Activated CD4-positive, alpha-beta memory T cell treated with anti-CD3 and anti-CD28 coated beads, Interleukin-2, amount 10 ng/mL, durations not matched to agents 7 days and 5 days (primary cell): ENCODE measurements around the gene CYP46A1. TPM values are rescaled to one million over a fixed set of nuclear protein-coding genes. Genes with fewer than 3 reads are reported as not detected.
"Not testable (repeated sequence)": the region's sequence is repeated elsewhere in the genome, so short reads cannot be mapped to it uniquely, and the experiment has no call there.

Experiments
- CTCF ChIA-PET: fragments of 350-600 bp; sonication (Branson Sonifier 250); formaldehyde crosslinking; loops from one replicate; lab custom pipeline; 2021; ENCODE audit warnings: antibody characterized with exemption, inconsistent platforms; lab: Charles Lee
- POLR2A ChIA-PET: fragments of 350-600 bp; sonication (Branson Sonifier 250); formaldehyde crosslinking; loops from one replicate; lab custom pipeline; 2021; ENCODE audit warnings: antibody characterized with exemption; lab: Charles Lee
- DNase-seq: peaks from one replicate; pipeline ENCODE4 v3.0.0-alpha.2; 2020
- H3K27ac Mint-ChIP-seq: one replicate; pipeline ENCODE4 v1.8.0; 2021; ENCODE audit warnings: mild to moderate bottlenecking, mixed read lengths
- H3K27me3 Mint-ChIP-seq: one replicate; pipeline ENCODE4 v1.8.0; 2021; ENCODE audit warnings: mixed read lengths
- H3K36me3 Mint-ChIP-seq: one replicate; pipeline ENCODE4 v1.8.0; 2021; ENCODE audit warnings: low read depth, mixed read lengths
- H3K4me1 Mint-ChIP-seq: one replicate; pipeline ENCODE4 v1.8.0; 2021; ENCODE audit warnings: mixed read lengths
- H3K4me3 Mint-ChIP-seq: one replicate; pipeline ENCODE4 v1.8.0; 2021; ENCODE audit warnings: mild to moderate bottlenecking, mixed read lengths
- H3K9me3 Mint-ChIP-seq: one replicate; pipeline ENCODE4 v1.8.0; 2021; ENCODE audit warnings: mixed read lengths
- total RNA-seq, 2 experiments: library from RNA; stranded (reverse); gene quantifications; one replicate each; pipeline ENCODE4 v1.2.3, GENCODE V29; 2021

CYP46A1 gene
- under 1 TPM; 0.13 to 0.23 TPM for total RNA-seq

DNA sequence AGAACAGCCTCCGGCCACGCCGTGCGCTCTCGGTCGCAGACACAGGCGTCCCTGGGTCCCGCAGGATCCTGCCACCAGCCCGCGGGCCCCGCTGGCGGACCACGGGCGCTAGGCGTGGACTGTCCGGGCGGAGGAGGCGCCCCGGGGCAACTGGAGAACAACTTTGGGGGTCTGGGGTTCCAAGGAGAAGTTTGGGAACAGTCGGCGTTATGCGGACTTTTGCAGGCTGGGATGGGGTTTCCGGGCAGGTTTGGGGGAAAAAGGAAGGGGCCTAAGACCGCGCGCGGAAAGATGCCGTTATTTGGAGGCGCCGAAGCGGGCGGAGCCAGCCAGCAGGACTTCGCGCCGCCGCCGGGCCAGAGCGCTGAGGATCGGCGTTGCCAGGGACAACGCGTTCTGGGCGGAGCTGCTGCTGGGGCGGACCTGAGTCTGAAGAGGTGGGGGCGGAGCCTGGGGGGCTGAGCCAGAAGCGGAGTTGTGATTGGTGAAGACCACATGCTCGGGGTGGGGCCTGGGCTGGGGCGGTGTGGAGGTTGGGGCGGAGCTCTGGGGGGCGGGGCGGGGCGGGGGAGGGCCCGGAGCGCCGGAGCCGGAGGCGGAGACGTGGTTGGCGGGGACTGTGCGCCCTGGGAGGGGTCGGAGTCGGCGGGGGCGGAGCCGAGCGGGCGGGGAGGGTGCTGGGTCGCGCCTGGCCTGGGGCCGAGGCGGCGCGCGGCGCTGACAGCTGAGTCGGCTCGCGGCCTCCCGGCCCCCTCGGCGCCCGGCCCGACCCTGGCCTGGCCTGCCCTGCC lies at the start of gene CYP46A1:
TSS of gene CYP46A1 (plus strand) at position 680 of the 791 bp plus-strand sequence. CDS start 120 bp downstream, outside the sequence.
- Mint-ChIP-seq H3K27ac (peak within 1 kb of the TSS; percentile 82), H3K36me3 (no peaks in the 10 kb centered on the region), H3K4me1 (peaks cover 15% of the 10 kb centered on the region), H3K4me3 (peak within 1 kb of the TSS; percentile 86), H3K9me3 (no peaks in the 10 kb centered on the region), H3K27me3 (peaks cover 28% of the 10 kb centered on the region)
- peak; percentile 100 for DNase-seq
- ChIA-PET POLR2A (interaction anchor here (0.7 to 1.2 kb wide), 8 partner anchors 13 to 203 kb away, joined by 3 to 6 read pairs (median 4); partner anchors contain the start of genes CCDC85C and SETD3), CTCF (interaction anchor here (0.6 to 1.6 kb wide), 11 partner anchors 10 to 263 kb away, joined by 3 read pairs; partner anchors contain the start of gene EML1)

DNA sequence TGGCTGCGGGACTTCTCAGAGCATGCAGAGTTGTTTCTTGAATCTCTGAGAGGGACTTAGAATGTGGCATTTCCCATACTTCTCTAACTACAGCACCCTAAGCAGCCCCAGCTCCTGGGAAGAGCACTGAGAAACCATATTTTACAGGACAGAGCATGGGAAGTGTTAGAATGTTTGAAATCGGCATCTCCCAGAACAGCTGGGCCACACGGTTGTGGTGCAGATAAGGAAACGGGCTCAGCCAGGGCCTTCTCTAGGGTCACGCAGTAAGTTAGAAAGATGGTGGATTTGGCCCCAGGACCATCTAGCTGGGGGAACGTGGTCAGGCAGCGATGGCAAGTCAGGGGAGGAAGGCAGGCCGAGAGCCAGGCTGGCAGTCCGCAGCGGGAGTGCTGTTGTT lies 49.7 kb upstream of the CYP46A1 start:
- no peak overlapping the region for H3K27ac Mint-ChIP-seq
- no peaks in the 10 kb centered on the region for H3K36me3 Mint-ChIP-seq
- H3K27me3 Mint-ChIP-seq = no peaks in the 10 kb centered on the region
- POLR2A ChIA-PET = no interaction called here
- CTCF ChIA-PET = no interaction called here
- H3K4me1 Mint-ChIP-seq = no peaks in the 10 kb centered on the region
- DNase-seq = no peak
- no peak overlapping the region for H3K4me3 Mint-ChIP-seq
- no peaks in the 10 kb centered on the region for H3K9me3 Mint-ChIP-seq

DNA sequence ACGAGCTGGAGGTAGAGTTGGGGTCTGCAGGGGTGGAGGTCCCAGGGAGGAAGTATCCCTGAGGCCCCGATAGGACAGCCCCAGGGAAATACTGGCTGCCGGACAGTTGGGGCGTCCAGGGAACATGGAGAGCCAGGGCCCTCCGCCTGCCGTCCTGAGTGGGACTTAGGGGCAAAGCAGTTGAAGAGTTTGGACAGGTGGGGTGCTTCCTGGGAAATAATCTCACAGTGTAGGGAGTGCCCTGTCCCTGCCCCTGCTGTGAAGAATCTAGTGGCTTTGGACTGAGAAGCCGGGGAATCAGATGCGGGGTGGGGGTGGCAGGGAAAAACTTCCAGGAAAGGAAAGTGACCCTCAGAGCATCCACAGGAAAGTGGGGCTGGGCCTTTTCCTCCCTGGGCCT lies 49.0 kb upstream of the CYP46A1 start:
- CTCF ChIA-PET = no interaction called here
- H3K27ac Mint-ChIP-seq = no peak overlapping the region
- H3K4me3 Mint-ChIP-seq = no peak overlapping the region
- H3K27me3 Mint-ChIP-seq = no peaks in the 10 kb centered on the region
- H3K4me1 Mint-ChIP-seq = no peaks in the 10 kb centered on the region
- no peaks in the 10 kb centered on the region for H3K36me3 Mint-ChIP-seq
- DNase-seq = no peak
- POLR2A ChIA-PET = no interaction called here
- H3K9me3 Mint-ChIP-seq = no peaks in the 10 kb centered on the region

DNA sequence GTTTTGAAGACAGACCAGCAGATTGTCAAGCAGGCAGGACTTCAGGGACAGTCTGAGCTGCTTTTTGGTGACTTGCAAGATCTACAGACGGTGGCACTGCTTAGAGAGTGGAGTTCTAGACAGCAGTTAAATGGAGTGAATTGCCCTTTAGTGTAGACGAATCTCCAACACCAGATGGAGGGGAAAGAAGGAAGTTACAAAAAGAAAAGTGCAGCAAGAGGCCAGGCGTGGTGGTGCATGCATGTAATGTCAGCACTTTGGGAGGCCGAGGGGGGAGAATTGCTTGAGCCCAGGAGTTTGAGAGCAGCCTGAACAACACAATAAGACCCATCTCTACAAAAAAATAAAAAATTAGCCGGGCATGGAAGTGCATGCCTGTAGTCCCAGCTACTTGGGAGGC lies 47.6 kb upstream of the CYP46A1 start:
- no peak overlapping the region for H3K27ac Mint-ChIP-seq
- no peaks in the 10 kb centered on the region for H3K36me3 Mint-ChIP-seq
- H3K4me1 Mint-ChIP-seq = no peaks in the 10 kb centered on the region
- CTCF ChIA-PET = interaction anchor here (1.5 kb wide), 1 partner anchor 32 kb away, joined by 3 read pairs; no protein-coding TSS in a partner anchor
- DNase-seq = no peak
- no peaks in the 10 kb centered on the region for H3K27me3 Mint-ChIP-seq
- no peaks in the 10 kb centered on the region for H3K9me3 Mint-ChIP-seq
- no peak overlapping the region for H3K4me3 Mint-ChIP-seq
- POLR2A ChIA-PET = no interaction called here

DNA sequence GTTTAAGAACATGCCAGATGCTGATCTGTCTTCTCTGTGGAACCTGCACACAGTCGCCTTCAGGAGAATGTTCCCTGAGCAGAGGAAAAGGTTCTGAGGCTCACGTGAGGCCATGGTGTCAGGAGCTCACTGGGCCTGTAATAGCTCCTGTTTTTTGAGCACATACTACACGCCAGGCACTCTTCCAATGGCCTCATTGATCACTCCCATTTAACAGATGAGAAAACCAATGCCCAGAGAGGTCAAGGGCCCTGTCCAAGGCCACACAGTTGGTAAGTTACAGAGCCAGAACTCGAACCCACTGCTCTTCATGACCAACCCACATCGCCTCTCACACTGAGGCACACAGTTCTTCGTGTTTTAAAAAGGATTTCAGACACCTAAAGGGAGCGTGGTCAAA lies 46.5 kb upstream of the CYP46A1 start:
- ChIA-PET CTCF (no interaction called here), POLR2A (no interaction called here)
- DNase-seq = no peak
- Mint-ChIP-seq H3K4me3 (no peak overlapping the region), H3K27ac (no peak overlapping the region), H3K4me1 (no peaks in the 10 kb centered on the region), H3K9me3 (no peaks in the 10 kb centered on the region), H3K36me3 (no peaks in the 10 kb centered on the region), H3K27me3 (no peaks in the 10 kb centered on the region)

DNA sequence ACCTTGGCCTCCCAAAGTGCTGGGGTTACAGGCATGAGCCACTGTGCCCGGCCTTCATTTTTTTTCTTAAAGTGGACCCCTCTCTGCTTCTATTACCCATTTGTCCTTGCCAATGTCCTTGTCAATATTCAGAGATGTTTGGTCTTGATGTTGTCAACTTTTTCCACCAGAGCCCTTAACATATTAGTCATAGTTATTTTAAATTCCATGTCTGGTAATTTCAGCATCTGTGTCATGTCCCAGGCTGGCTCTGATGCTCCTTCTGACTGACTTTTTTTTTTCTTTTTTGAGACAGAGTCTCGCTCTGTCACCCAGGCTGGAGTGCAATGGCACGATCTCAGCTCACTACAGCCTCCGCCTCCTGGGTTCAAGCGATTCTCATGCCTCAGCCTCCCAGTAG lies 41.3 kb upstream of the CYP46A1 start:
- DNase-seq, H3K27ac Mint-ChIP-seq, H3K9me3 Mint-ChIP-seq, POLR2A ChIA-PET, H3K36me3 Mint-ChIP-seq, H3K4me3 Mint-ChIP-seq, H3K4me1 Mint-ChIP-seq: not testable (repeated sequence)
- H3K27me3 Mint-ChIP-seq = peaks cover 27% of the 10 kb centered on the region
- CTCF ChIA-PET = interaction anchor here (0.6 kb wide), 1 partner anchor 254 kb away, joined by 3 read pairs; no protein-coding TSS in a partner anchor

DNA sequence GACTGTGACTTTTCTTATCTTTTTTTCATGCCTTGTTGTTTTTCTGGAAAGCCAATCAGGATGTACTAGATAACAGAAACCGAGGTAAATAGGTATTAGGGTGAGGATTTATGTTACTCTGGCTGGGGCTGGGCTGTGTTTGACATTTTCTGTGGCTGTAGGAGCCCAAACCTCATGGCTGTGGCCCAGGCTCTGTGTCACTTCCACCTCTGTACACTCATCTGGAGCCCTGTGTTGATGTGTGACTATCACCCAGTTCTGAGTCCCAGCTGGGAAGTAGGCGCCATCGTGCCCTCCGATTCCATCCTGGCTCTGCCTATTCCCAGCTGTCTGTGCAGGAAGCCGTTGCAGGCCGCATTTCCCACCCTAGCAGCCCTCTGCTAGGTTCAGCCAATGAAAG lies 40.8 kb upstream of the CYP46A1 start:
- Mint-ChIP-seq H3K4me1 (peaks cover 2% of the 10 kb centered on the region), H3K27ac (no peak overlapping the region), H3K27me3 (peaks cover 27% of the 10 kb centered on the region), H3K9me3 (no peaks in the 10 kb centered on the region), H3K4me3 (no peak overlapping the region), H3K36me3 (no peaks in the 10 kb centered on the region)
- ChIA-PET POLR2A (no interaction called here), CTCF (interaction anchor here (0.6 kb wide), 1 partner anchor 255 kb away, joined by 3 read pairs; no protein-coding TSS in a partner anchor)
- no peak for DNase-seq

DNA sequence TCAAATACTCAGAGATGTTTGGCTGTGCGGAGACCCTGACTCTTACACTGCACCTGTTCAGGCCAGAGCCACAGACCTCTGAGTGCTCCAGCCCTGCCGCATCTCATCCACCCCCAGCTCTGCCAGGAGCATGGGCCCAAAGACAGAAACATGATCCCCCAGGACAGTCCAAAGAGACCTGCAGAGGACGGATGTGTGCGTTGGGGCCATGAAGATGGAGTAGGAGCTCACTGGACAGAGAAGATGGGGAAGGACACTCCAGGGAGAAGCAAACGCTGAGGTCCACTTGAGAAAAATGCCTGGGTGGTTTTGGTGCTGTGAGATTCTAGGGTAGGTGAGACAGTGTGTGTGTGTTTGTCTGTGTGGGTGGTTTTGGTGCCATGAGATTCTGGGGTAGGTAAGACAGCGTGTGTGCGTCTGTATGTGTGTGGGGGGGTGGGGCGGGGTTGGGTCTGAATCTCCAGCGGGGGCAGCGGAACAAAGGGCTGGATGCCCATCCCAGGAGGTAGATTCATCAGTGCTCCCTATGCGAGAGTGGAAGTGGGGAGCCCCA lies 40.0 kb upstream of the CYP46A1 start:
- H3K4me3 Mint-ChIP-seq = no peak overlapping the region
- CTCF ChIA-PET = no interaction called here

DNA sequence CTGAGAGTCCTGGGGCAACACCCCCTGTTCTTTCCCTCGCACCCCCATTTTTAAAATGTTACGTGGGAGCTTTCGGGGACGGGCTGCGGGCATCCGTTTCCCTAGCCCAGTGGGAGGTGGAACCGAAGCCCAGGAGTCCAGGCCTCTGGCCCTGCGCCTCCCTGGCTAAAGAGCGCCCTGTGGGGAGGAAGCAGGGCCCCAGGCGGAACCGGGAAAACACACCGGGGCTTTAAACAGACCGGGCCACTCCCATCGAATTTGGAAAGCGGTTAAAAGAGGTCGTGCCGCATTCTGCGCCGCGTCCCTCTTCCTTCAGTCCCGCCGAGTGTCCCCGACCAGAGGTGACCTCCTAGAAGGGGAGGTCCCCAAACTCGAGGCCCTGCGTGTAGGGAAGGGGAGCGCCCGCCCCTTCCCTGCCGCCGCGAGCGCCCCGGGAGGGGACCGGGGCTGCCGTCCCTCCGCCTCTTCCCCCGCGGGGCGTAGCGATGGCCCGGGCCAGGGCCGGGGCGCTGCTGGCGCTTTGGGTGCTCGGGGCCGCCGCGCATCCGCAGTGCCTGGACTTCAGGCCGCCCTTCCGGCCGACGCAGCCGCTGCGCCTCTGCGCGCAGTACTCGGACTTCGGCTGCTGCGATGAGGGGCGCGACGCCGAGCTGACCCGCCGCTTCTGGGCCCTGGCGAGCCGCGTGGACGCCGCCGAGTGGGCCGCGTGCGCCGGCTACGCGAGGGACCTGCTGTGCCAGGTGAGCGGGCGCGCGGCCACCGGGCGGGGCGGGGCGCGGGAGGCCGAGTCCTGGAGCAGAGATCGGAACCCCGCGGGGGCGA lies 39.2 kb upstream of the CYP46A1 start, which contains the start of gene HHIPL1:
TSS of gene HHIPL1 (plus strand) at position 407 of the 822 bp plus-strand sequence. CDS start at position 486, 79 bp downstream.
- Mint-ChIP-seq H3K4me3 (no peak within 1 kb of the TSS), H3K36me3 (no peaks in the 10 kb centered on the region), H3K4me1 (peaks cover 2% of the 10 kb centered on the region), H3K9me3 (no peaks in the 10 kb centered on the region), H3K27ac (no peak within 1 kb of the TSS), H3K27me3 (peaks cover 27% of the 10 kb centered on the region)
- POLR2A ChIA-PET = no interaction called here
- CTCF ChIA-PET = no interaction called here
- no peak for DNase-seq

More for the DNA sequence above, 40.0 kb upstream of the CYP46A1 start:
- peaks cover 27% of the 10 kb centered on the region for H3K27me3 Mint-ChIP-seq
- H3K4me1 Mint-ChIP-seq = peaks cover 2% of the 10 kb centered on the region
- no peak overlapping the region for H3K27ac Mint-ChIP-seq
- POLR2A ChIA-PET = no interaction called here
- no peaks in the 10 kb centered on the region for H3K36me3 Mint-ChIP-seq
- no peaks in the 10 kb centered on the region for H3K9me3 Mint-ChIP-seq
- no peak for DNase-seq

DNA sequence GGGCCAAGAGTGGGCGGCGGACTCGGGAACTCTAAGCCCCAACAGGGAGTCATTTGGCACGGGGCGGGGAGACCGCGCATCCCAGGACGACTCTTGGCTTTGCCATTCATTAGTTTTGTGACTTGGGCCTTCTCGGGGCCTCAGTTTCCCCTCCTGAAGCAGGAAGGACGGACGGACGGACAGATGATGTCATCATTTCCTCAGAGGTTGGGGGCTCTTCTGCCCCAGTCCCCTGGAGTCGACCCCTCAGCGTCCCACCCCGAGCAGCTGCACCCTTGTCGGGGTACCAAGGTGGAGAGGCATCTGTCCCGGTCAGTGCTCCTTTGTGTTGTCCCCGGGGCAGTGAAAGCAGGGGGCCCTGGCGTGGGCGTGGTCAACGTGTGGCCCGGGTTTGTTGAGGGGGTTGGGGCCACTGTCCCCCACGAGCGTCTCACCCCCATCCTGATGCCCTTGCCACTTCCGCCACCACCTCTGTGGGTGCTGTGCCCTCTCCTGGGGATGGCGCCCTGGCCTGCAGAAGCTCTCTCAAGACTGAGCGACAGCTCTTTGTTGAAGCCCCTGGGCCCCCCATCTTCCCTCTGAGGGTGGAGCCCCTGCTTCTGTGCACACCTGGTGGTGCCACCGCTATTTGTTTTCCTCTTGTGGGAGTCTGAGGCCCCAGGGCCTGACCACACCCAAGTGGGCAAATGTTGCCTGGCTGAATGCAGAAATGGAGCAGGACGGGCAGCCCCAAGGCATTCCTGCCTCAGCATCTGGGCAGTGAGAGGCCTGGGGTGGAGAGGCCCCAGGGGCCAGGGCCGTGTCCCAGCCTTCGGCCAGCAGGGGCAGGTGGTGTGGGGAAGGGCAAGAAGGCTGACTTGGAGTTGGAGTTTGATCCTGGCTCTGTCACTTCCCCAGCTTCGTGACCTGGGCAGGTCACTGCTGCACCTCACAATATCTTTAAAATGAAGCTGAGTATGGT lies 38.3 kb upstream of the CYP46A1 start:
- Mint-ChIP-seq H3K4me3 (no peak overlapping the region), H3K36me3 (no peaks in the 10 kb centered on the region), H3K27ac (no peak overlapping the region), H3K9me3 (no peaks in the 10 kb centered on the region), H3K27me3 (peaks cover 27% of the 10 kb centered on the region), H3K4me1 (peaks cover 2% of the 10 kb centered on the region)
- ChIA-PET POLR2A (no interaction called here), CTCF (no interaction called here)
- no peak for DNase-seq

DNA sequence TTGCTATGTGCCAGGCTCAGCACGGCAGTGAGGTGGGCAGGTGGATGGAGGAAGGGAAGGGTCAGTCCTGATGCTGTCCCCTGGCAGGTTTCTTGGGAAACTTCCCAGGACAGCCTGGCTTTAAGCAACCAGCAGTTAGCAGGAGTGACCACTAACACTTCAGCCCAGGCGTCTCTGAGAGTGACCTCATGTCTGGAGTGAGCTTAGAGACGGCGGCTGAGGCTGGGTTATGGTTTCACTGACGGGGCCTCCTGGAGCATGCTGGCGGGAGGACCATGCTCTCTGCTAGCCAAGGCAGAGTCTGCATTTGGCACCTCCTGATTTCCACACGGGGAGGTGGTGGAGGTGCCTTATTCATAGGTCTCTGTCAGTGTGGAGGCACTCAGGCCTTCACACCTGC lies 36.7 kb upstream of the CYP46A1 start:
- ChIA-PET POLR2A (no interaction called here), CTCF (interaction anchor here (0.9 kb wide), 1 partner anchor 19 kb away, joined by 4 read pairs; no protein-coding TSS in a partner anchor)
- Mint-ChIP-seq H3K36me3 (no peaks in the 10 kb centered on the region), H3K4me1 (peaks cover 2% of the 10 kb centered on the region), H3K4me3 (no peak overlapping the region), H3K27ac (no peak overlapping the region), H3K9me3 (no peaks in the 10 kb centered on the region), H3K27me3 (peaks cover 27% of the 10 kb centered on the region)
- no peak for DNase-seq
